HG03558 (cell line): ENCODE data around the gene ANKRD13A.
"Not testable (repeated sequence)": the region's sequence is repeated elsewhere in the genome, so short reads cannot be mapped to it uniquely, and the experiment has no call there.

Experiments used
- ATAC-seq: cut with Tn5 transposase; IDR thresholded peaks from one replicate; pipeline ENCODE4 v1.9.1; 2021; ENCODE audit warnings: moderate number of reproducible peaks; ENCODE audit not compliant: unreplicated experiment; ENCODE audit errors: extremely low read depth

ANKRD13A gene

GRCh38 chr12:110046451-110047187 lies 47.4 kb downstream of the ANKRD13A start:
- ATAC-seq = no peak

- no peak for ATAC-seq
Observed at GRCh38 chr12:110047297-110047940, 48.2 kb downstream of the ANKRD13A start.

- peak; percentile 99 for ATAC-seq
Observed at GRCh38 chr12:110048242-110049027, 49.2 kb downstream of the ANKRD13A start, which contains the start of gene C12orf76. Gene C12orf76 (minus strand): TSS chr12:110048522. CDS start chr12:110048495, 27 bp downstream.

GRCh38 chr12:110049034-110049433 lies 49.8 kb downstream of the ANKRD13A start:
- not testable (repeated sequence) for ATAC-seq

GRCh38 chr12:110049666-110050065 lies 50.4 kb downstream of the ANKRD13A start:
- not testable (repeated sequence) for ATAC-seq

GRCh38 chr12:110050927-110051326 lies 51.7 kb downstream of the ANKRD13A start:
- ATAC-seq = no peak

GRCh38 chr12:110055375-110056352 lies 56.4 kb downstream of the ANKRD13A start:
- not testable (repeated sequence) for ATAC-seq

- ATAC-seq = not testable (repeated sequence)
Observed at GRCh38 chr12:110056643-110057042, 57.4 kb downstream of the ANKRD13A start.

GRCh38 chr12:110058875-110059615 lies 59.8 kb downstream of the ANKRD13A start:
- no peak for ATAC-seq

- no peak for ATAC-seq
Observed at GRCh38 chr12:110059651-110060000, 60.4 kb downstream of the ANKRD13A start.

- ATAC-seq = no peak
Observed at GRCh38 chr12:110062241-110062640, 63.0 kb downstream of the ANKRD13A start.

GRCh38 chr12:110065540-110065939 lies 66.3 kb downstream of the ANKRD13A start:
- no peak for ATAC-seq

- no peak for ATAC-seq
Observed at GRCh38 chr12:110067531-110067930, 68.3 kb downstream of the ANKRD13A start.

GRCh38 chr12:110068115-110068514 lies 68.9 kb downstream of the ANKRD13A start:
- not testable (repeated sequence) for ATAC-seq

GRCh38 chr12:110068654-110069053 lies 69.4 kb downstream of the ANKRD13A start:
- no peak for ATAC-seq

- no peak for ATAC-seq
Observed at GRCh38 chr12:110071504-110071903, 72.3 kb downstream of the ANKRD13A start.

- no peak for ATAC-seq
Observed at GRCh38 chr12:110071967-110072366, 72.7 kb downstream of the ANKRD13A start.

GRCh38 chr12:110072636-110073035 lies 73.4 kb downstream of the ANKRD13A start:
- ATAC-seq = not testable (repeated sequence)
